Pancreas (tissue), 10 donors: ENCODE data around the gene ANKS6. TPM values are rescaled to one million over a fixed set of nuclear protein-coding genes. Genes with fewer than 3 reads are reported as not detected.

ENCODE experiments used
- ATAC-seq, 4 donors: fragments of 200-7000 bp; cut with Tn5 transposase; one replicate each; pipeline versions ENCODE4 v1.8.0 to v1.9.1; 2020; ENCODE audit warnings: mild to moderate bottlenecking in 4 of 4, moderate library complexity in 4 of 4
- DNase-seq, 6 donors: peaks; one replicate each; pipeline ENCODE4 v3.0.0-alpha.2; 2020
- FAIRE-seq: peaks from 2 replicates; lab custom pipeline; 2012; peaks lifted over from hg19 to GRCh38; lab: Jason Lieb, UNC
- H3K27ac ChIP-seq, 4 donors: fragments of 200-600 bp; sonication (generic); 1 replicate in 3 of 4; 2 replicates in 1 of 4; pipeline versions ENCODE4 v1.5.0 to v1.8.0; 2020
- H3K27me3 ChIP-seq, 4 donors: fragments of 200-600 bp; one replicate each; pipeline ENCODE4 v1.8.0; 2021
- H3K36me3 ChIP-seq, 3 donors: fragments of 200-600 bp; sonication (generic) in 1 of 3; one replicate each; pipeline versions ENCODE4 v1.5.0 to v1.8.0; 2020 to 2021
- H3K4me1 ChIP-seq, 3 donors: fragments of 200-600 bp; one replicate each; pipeline ENCODE4 v1.8.0; 2021
- H3K4me3 ChIP-seq, 4 donors: fragments of 200-600 bp; sonication (generic) in 2 of 4; one replicate each; pipeline versions ENCODE4 v1.5.0 to v1.8.0; 2020 to 2021
- H3K9me3 ChIP-seq, 4 donors: fragments of 200-600 bp; one replicate each; pipeline ENCODE4 v1.8.0; 2021
- WGBS, 2 donors: extraction: QIAGEN DNeasy Blood & Tissue Kit; methylation state at CpG; one replicate each; pipeline ENCODE4 v1.1.7; 2013; 5-methylcytosine and 5-hydroxymethylcytosine counted together
- intact Hi-C, 3 donors: fragments of 100-400 bp; cut with DNase I; formaldehyde crosslinking; loops; one replicate each; pipeline versions ENCODE4 v1.11.1 to v1.14.2; 2022
- polyA plus RNA-seq, 2 donors: library from polyadenylated mRNA; stranded (reverse); fragments of 200-250 nt; gene quantifications; one replicate each; pipeline ENCODE4 v1.2.3, GENCODE V29; 2013
- total RNA-seq, 6 donors: library from RNA; stranded (reverse); fragmentation: NEBNext Ultra II Directional in 4 of 6; extraction: Animal tissue kit (Norgen Biotek cat#: 25700) in 4 of 6; gene quantifications; one replicate each; pipeline versions ENCODE4 v1.2.1 to v1.2.4, GENCODE V29; 2021 to 2023
- TF ChIP-seq, protein P1 (sequence below), 4 donors: fragments of 200-600 bp; sonication (generic) in 3 of 4; IDR thresholded peaks; one replicate each; pipeline versions ENCODE4 v1.5.0 to v1.8.0; 2021; ENCODE audit warnings: antibody characterized with exemption in 4 of 4
- donor health status: healthy with polysubstance abuse.
- donor health status: DM: no; HTN: no; CAD: no; lungs with moderate emphysema.
- donor health status: DM: no; HTN: no; CAD: no.
- donor health status: control.
- donor health status: control.
- donor health status: Bipolar disorder and iron deficiency.
- donor health status: DM: yes; HTN: yes; CAD: no.
- donor health status: DM: no; HTN: no; CAD: no.
- donor health status: DM: no; HTN: no; CAD: no.
- donor health status: DM: yes; HTN: yes; CAD: no.

Gene ANKS6
- total and polyA plus RNA-seq, 8 donors, result 10.6 to 20.6 (median 12.3) TPM

DNA sequence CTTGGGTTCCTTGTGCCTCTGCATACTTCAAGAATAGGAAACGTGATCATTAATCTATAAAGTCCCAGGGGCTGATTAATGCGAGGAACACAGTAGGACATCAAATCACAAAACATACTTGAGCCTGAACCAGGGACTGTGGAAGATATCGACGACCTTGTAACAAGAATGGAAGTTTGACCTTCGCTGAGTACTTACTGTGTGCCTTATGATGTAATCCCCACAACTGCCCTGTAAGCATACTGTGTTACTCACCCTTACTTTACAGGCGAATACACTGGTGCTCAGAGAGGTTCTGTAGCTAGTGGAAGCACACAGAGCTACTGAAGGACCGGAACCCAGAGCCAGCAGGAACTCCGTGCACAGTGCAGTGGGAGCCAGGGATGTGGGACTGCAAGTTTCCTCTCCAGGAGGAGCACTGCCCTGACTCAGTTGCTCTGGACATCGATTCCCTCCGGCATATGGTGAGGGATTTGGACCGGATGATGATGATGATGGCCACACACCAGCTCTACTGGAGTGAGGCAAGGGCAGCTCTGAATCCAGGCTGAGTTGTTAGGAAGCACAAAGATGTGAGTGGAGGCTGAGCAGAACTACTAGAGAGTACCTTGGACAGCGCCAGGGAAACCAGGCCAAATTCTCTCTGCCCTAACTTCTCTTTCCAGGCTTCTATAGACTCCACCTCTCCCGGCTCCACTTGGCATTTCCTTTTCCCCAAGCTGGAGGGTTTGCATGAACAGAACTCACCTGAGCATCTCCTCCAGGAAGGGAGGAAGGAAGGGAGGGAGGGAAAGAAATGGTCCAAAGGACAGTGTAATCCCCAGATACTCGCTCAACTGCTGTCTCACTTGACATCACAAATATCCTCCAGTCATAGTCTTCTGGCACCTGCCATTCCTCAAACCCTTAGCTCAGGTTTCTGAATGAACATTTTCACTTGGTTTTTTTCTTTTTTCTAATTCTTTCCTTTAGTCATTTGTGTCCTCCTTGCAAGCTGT, 86.1 kb downstream of the ANKS6 start:
- DNase-seq, result peak in 1 of 6 donors; percentile 24
- no peaks in the 10 kb centered on the region for H3K9me3 ChIP-seq
- H3K27me3 ChIP-seq, result peaks cover 0 to 5% (median 2%) of the 10 kb centered on the region in 4 donors
- WGBS, 2 donors, result 57% methylated on average over 14 of the region's 14 CpGs
- intact Hi-C loops, result loop anchor here in 1 of 3 donors (5.0 kb wide), 1 partner anchor 178 kb away; no protein-coding TSS in a partner anchor
- peak in 2 of 4 donors; percentile 45 to 61 for ATAC-seq
- H3K4me1 ChIP-seq, result peaks cover 0 to 6% (median 0%) of the 10 kb centered on the region in 3 donors
- no peaks in the 10 kb centered on the region for H3K36me3 ChIP-seq
- FAIRE-seq, result no peak
- TF ChIP-seq, protein P1, sequence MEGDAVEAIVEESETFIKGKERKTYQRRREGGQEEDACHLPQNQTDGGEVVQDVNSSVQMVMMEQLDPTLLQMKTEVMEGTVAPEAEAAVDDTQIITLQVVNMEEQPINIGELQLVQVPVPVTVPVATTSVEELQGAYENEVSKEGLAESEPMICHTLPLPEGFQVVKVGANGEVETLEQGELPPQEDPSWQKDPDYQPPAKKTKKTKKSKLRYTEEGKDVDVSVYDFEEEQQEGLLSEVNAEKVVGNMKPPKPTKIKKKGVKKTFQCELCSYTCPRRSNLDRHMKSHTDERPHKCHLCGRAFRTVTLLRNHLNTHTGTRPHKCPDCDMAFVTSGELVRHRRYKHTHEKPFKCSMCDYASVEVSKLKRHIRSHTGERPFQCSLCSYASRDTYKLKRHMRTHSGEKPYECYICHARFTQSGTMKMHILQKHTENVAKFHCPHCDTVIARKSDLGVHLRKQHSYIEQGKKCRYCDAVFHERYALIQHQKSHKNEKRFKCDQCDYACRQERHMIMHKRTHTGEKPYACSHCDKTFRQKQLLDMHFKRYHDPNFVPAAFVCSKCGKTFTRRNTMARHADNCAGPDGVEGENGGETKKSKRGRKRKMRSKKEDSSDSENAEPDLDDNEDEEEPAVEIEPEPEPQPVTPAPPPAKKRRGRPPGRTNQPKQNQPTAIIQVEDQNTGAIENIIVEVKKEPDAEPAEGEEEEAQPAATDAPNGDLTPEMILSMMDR (IDR thresholded peaks at IDR 0.05), result no peak
- no peak overlapping the region for H3K4me3 ChIP-seq
- no peak overlapping the region for H3K27ac ChIP-seq

DNA sequence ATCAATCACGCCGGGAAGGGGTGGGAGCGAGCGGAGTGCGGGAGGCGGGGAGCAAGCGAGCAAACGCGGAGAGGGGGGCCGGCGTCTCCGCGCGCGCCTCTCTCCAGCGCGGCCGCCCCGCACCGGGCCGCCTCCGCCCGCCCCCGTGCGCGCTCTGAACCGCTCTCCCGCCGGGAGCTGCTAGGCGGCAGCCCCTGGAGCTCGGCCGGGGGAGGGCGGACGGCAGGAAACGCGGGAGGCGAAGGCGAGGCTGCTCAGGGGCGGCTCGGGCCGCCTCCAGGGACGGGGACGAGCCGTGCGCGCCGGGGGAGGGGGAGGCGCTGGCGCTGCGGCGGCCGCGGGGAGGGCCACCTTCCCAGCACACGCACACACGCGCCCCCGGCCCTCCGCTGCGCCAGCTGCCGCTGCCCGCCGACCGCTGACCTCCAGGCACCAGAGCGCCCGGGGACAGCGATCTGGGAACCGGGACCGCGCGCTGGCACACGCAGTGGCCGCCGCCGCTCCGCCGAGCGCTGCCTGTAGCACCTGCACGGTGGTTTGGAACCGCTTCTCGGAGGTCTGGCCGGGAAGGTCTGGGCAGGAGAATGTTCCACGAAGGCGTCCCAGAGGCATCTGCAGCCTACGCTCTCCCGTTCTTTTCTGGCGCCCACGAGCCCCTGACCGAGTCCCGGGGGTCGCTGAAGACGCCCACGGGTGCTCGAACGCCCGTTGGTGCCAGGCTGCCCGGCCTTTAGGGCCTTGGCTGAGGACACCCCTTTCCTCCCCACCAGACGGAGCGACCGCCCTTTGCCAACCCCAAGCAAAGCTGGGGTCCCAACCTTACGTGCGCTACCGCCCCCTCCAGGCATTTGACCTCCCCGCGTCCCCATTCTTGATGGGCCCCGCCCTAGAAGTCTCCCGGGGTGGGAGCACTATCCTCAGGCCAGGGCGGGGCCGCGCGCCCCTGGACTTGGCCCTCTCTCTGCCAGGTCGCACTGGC, 87.1 kb downstream of the ANKS6 start, which contains the start of gene GABBR2:
TSS of gene GABBR2 (minus strand) at position 3 of the 979 bp plus-strand sequence. CDS start 198 bp downstream, outside the sequence.
- peak in 1 of 4 donors; percentile 23 for ATAC-seq
- TF ChIP-seq, protein P1 (IDR thresholded peaks at IDR 0.05), result no peak
- H3K27ac ChIP-seq, result no peak within 1 kb of the TSS
- intact Hi-C loops, result no loop called here
- WGBS, 2 donors, result 2 to 3% methylated on average over 46 to 111 of the region's 111 CpGs
- FAIRE-seq, result no peak
- peaks cover 0 to 5% (median 2%) of the 10 kb centered on the region in 4 donors for H3K27me3 ChIP-seq
- H3K4me1 ChIP-seq, result peaks cover 0 to 6% (median 0%) of the 10 kb centered on the region in 3 donors
- peak within 1 kb of the TSS in 2 of 4 donors; percentile 28 to 46 for H3K4me3 ChIP-seq
- peak in 1 of 6 donors; percentile 63 for DNase-seq
- no peaks in the 10 kb centered on the region for H3K36me3 ChIP-seq
- no peaks in the 10 kb centered on the region for H3K9me3 ChIP-seq

DNA sequence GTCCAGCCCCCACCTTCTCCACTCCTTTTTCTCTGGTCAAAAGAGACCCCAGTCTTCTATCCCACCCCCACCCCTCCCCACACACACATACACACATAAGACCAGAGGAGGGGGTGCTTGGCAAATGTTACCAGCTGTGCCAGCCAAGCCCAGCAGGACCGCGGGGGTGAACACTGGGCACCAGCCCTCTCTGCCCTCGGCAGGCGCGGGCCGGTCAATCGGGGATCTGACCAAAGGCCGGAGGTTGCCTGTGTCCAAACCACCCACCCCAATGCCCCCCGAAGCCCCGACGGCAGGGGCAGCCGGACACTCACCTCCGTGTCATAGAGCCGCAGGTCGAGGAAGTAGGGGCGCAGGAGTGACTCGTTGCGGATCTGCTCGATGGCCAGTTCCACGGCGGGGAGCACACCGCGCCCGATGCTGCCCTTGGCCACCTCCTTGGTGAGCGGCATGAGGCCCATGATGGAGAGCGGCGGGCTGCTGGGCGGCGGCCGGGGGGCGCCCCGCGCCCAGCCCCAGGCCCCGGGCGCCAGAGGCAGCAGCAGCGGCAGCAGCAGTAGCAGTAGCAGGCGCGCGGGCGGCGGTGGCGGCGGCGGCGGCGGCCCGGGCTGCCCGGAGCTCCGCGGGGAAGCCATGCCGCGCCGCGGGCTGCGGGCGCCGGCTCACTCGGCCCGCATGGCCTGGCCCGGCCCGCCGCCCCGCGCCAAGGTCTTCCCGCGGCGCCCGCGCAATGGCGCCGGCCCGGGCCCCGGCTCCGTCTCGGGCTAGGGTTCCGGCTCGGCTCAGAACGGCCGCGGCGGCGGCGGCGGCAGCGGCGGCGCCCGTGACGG, 88.0 kb downstream of the ANKS6 start:
- Histone ChIP-seq H3K27ac (no peak overlapping the region), H3K9me3 (no peaks in the 10 kb centered on the region), H3K27me3 (peaks cover 0 to 5% (median 2%) of the 10 kb centered on the region in 4 donors), H3K36me3 (no peaks in the 10 kb centered on the region), H3K4me1 (peaks cover 0 to 6% (median 0%) of the 10 kb centered on the region in 3 donors), H3K4me3 (peak overlapping the region in 2 of 4 donors; percentile 28 to 46)
- TF ChIP-seq, protein P1 (IDR thresholded peaks at IDR 0.05), result no peak
- FAIRE-seq (no peak), ATAC-seq (no peak), DNase-seq (peak in 1 of 6 donors; percentile 70)
- 2 to 3% methylated on average over 54 to 89 of the region's 89 CpGs for WGBS, 2 donors
- intact Hi-C loops, result no loop called here
